Measurements from ENCODE around the gene SQSTM1. TPM values are rescaled to one million over a fixed set of nuclear protein-coding genes. Genes with fewer than 3 reads are reported as not detected.

SQSTM1 gene
- total and polyA plus RNA-seq, 5 experiments from 2014 or later = 144 to 370 (median 157) TPM

- Mint-ChIP-seq H3K4me1 (peaks cover 3 to 7% (median 7%) of the 10 kb centered on the region in 4 donors), H3K27me3 (no peaks in the 10 kb centered on the region), H3K27ac (peak overlapping the region in 2 of 10 donors; percentile 60 to 70), H3K4me3 (no peak overlapping the region), H3K9me3 (peaks cover 0 to 6% (median 0%) of the 10 kb centered on the region in 9 donors), H3K36me3 (peaks cover 1 to 59% (median 23%) of the 10 kb centered on the region in 3 donors)
- POLR2A ChIA-PET = no interaction called here
- ATAC-seq (no peak), DNase-seq (no peak)
Observed at GRCh38 chr5:179841621-179842020, 20.9 kb downstream of the SQSTM1 start.

DNA sequence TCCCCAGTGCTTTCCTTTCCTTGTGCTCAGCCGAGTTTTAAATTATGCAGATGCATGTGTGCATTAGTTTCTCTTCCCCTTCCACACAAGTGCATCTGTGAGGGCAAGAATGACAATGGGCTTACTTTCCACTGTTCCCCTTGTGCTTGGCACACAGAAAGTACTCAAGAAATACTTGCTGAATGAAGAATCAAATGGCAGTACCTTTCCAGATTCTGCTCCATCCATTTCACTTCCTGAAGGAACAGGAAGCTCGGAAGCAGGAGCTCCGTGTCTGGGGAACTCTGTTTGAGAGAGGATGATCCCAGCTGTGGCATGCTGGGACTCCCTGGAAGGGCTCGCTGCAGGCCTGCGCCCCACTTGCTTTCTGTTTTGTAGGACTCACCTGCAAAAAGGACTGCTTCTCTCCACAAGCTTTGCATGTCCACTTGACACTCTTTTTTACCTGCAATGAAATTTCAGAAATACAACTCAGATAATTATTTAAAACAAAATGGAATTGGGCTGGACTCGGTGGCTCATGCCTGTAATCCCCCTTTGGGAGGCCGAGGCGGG lies 32.4 kb downstream of the SQSTM1 start:
- no peak overlapping the region for H3K27ac Mint-ChIP-seq
- ATAC-seq = no peak
- no peaks in the 10 kb centered on the region for H3K27me3 Mint-ChIP-seq
- H3K4me1 Mint-ChIP-seq = peaks cover 9 to 41% (median 29%) of the 10 kb centered on the region in 4 donors
- POLR2A ChIA-PET = no interaction called here
- H3K36me3 Mint-ChIP-seq = peaks cover 0 to 23% (median 11%) of the 10 kb centered on the region in 3 donors
- peak overlapping the region in 1 of 10 donors; percentile 39 for H3K4me3 Mint-ChIP-seq
- no peak for DNase-seq
- no peaks in the 10 kb centered on the region for H3K9me3 Mint-ChIP-seq

- POLR2A ChIA-PET = no interaction called here
- no peak overlapping the region for H3K4me3 Mint-ChIP-seq
- H3K27ac Mint-ChIP-seq = no peak overlapping the region
- DNase-seq = no peak
- H3K9me3 Mint-ChIP-seq = no peaks in the 10 kb centered on the region
- no peak for ATAC-seq
- no peaks in the 10 kb centered on the region for H3K27me3 Mint-ChIP-seq
- H3K4me1 Mint-ChIP-seq = peaks cover 13 to 47% (median 30%) of the 10 kb centered on the region in 4 donors
- peaks cover 0 to 23% (median 11%) of the 10 kb centered on the region in 3 donors for H3K36me3 Mint-ChIP-seq
Observed at GRCh38 chr5:179854356-179854755, 33.7 kb downstream of the SQSTM1 start.

GRCh38 chr5:179858241-179858585 lies 37.5 kb downstream of the SQSTM1 start:
- peaks cover 0 to 14% (median 0%) of the 10 kb centered on the region in 3 donors for H3K36me3 Mint-ChIP-seq
- H3K9me3 Mint-ChIP-seq = no peaks in the 10 kb centered on the region
- ATAC-seq (peak; percentile 71 to 78), DNase-seq (peak in 5 of 10 donors; percentile 26 to 47 (median 45))
- POLR2A ChIA-PET = interaction anchor here (1.0 to 2.3 kb wide), 7 partner anchors 20 to 234 kb away, joined by 3 to 13 read pairs (median 6); partner anchors contain the start of genes HNRNPH1, MGAT4B and SQSTM1
- peak overlapping the region; percentile 77 to 97 (median 95) for H3K27ac Mint-ChIP-seq
- peak overlapping the region; percentile 88 to 99 (median 98) for H3K4me3 Mint-ChIP-seq
- no peaks in the 10 kb centered on the region for H3K27me3 Mint-ChIP-seq
- H3K4me1 Mint-ChIP-seq = peaks cover 9 to 36% (median 24%) of the 10 kb centered on the region in 4 donors

- H3K9me3 Mint-ChIP-seq = no peaks in the 10 kb centered on the region
- POLR2A ChIA-PET = interaction anchor here (1.0 to 2.3 kb wide), 7 partner anchors 21 to 235 kb away, joined by 3 to 13 read pairs (median 6); partner anchors contain the start of genes HNRNPH1, MGAT4B and SQSTM1
- peak; percentile 93 to 95 for ATAC-seq
Observed at GRCh38 chr5:179858586-179859427, 38.1 kb downstream of the SQSTM1 start, which contains the start of gene MRNIP. MRNIP (minus strand) TSS chr5:179858817; CDS start chr5:179858796, 21 bp downstream.

DNA sequence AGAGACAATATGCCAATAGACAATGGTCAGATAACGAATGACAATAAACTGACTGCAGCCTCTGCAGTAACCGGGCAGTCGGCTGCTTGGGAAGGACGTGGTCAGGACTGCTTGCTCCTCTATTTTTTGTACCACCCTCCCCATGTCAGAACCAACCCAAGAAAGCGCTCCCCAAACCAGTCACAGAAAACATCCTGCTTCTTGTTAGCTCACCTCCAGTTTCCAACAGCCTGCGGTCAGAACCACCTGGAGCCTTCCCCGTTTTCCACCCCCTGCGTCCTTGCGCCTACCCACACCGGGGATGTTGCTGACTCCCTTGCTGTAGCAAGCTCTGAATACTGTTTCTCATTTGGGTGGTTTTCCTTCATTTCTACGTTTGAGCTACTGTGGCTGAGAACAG lies 39.6 kb downstream of the SQSTM1 start:
- Mint-ChIP-seq H3K4me1 (peaks cover 9 to 24% (median 19%) of the 10 kb centered on the region in 4 donors), H3K27me3 (no peaks in the 10 kb centered on the region), H3K27ac (peak overlapping the region in 5 of 10 donors; percentile 15 to 80 (median 46)), H3K36me3 (peaks cover 0 to 7% (median 0%) of the 10 kb centered on the region in 3 donors), H3K9me3 (no peaks in the 10 kb centered on the region), H3K4me3 (peak overlapping the region in 9 of 10 donors; percentile 49 to 98 (median 75))
- DNase-seq (no peak), ATAC-seq (no peak)
- POLR2A ChIA-PET = interaction anchor here (0.8 kb wide), 1 partner anchor 48 kb away, joined by 3 read pairs; no protein-coding TSS in a partner anchor

More at GRCh38 chr5:179858586-179859427, 38.1 kb downstream of the SQSTM1 start, which contains the start of gene MRNIP:
- peaks cover 9 to 34% (median 23%) of the 10 kb centered on the region in 4 donors for H3K4me1 Mint-ChIP-seq
- peaks cover 0 to 9% (median 0%) of the 10 kb centered on the region in 3 donors for H3K36me3 Mint-ChIP-seq
- peak within 1 kb of the TSS; percentile 77 to 97 (median 95) for H3K27ac Mint-ChIP-seq
- H3K4me3 Mint-ChIP-seq = peak within 1 kb of the TSS; percentile 88 to 99 (median 98)
- no peaks in the 10 kb centered on the region for H3K27me3 Mint-ChIP-seq
- peak; percentile 80 to 90 (median 84) for DNase-seq

DNA sequence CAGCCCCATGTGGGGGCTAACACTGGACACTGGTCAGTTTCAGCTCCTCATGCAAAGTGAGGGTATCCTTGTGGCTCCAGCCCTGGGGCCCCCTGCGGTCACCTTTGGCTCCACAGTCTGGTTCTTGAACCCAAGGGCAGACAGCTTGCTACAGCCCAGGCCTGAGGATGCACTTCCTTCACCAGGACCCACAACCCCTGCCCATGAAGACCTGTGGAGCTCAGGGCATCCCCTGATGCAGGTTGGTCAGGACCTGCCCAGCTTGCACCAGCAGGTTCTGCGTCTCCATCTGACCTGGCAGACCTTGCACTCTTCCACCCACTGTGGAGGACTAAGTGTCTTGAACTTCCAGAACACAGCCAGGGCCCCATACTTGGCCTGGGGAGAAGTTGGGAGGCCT lies 41.6 kb downstream of the SQSTM1 start:
- no peak for ATAC-seq
- Mint-ChIP-seq H3K4me1 (peaks cover 9 to 17% (median 13%) of the 10 kb centered on the region in 4 donors), H3K27ac (no peak overlapping the region)

GRCh38 chr5:179862891-179863290 lies 42.2 kb downstream of the SQSTM1 start:
- peaks cover 0 to 12% (median 0%) of the 10 kb centered on the region in 3 donors for H3K36me3 Mint-ChIP-seq
- no peak overlapping the region for H3K27ac Mint-ChIP-seq
- no peak overlapping the region for H3K4me3 Mint-ChIP-seq
- no peaks in the 10 kb centered on the region for H3K27me3 Mint-ChIP-seq
- POLR2A ChIA-PET = no interaction called here
- no peak for DNase-seq
- no peaks in the 10 kb centered on the region for H3K9me3 Mint-ChIP-seq
- peaks cover 6 to 11% (median 8%) of the 10 kb centered on the region in 4 donors for H3K4me1 Mint-ChIP-seq
- ATAC-seq = no peak

More for the DNA sequence above, 41.6 kb downstream of the SQSTM1 start:
- H3K27me3 Mint-ChIP-seq = no peaks in the 10 kb centered on the region
- H3K9me3 Mint-ChIP-seq = no peaks in the 10 kb centered on the region
- peaks cover 0 to 11% (median 0%) of the 10 kb centered on the region in 3 donors for H3K36me3 Mint-ChIP-seq
- DNase-seq = no peak
- H3K4me3 Mint-ChIP-seq = no peak overlapping the region
- POLR2A ChIA-PET = interaction anchor here (1.2 kb wide), 1 partner anchor 38 kb away, joined by 3 read pairs; no protein-coding TSS in a partner anchor

GRCh38 chr5:179863449-179864085 lies 42.9 kb downstream of the SQSTM1 start:
- no peak overlapping the region for H3K4me3 Mint-ChIP-seq
- POLR2A ChIA-PET = no interaction called here
- no peaks in the 10 kb centered on the region for H3K9me3 Mint-ChIP-seq
- H3K27me3 Mint-ChIP-seq = no peaks in the 10 kb centered on the region
- H3K27ac Mint-ChIP-seq = no peak overlapping the region
- H3K36me3 Mint-ChIP-seq = peaks cover 0 to 17% (median 0%) of the 10 kb centered on the region in 3 donors
- peaks cover 2 to 7% (median 5%) of the 10 kb centered on the region in 4 donors for H3K4me1 Mint-ChIP-seq
- no peak for DNase-seq
- ATAC-seq = no peak

DNA sequence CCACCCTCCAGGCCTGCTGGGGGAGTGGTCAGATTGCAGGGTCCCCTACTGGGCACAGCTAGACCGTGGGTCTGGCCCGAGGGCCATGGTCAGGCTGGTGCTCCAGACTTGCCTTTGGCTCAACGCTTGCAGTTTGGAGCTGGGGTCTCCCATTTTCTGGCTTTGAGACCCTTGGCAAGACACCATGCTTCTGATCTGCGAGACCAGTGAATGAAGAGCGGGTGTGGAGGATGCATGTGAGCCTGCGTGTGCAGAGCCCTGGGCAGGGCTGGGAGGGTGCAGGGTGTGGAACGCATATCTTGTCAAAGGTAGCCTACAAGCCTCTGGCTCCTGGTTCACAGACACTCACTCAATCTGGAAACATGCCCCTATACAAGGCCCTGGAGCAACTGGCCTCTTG lies 44.0 kb downstream of the SQSTM1 start:
- Mint-ChIP-seq H3K4me3 (no peak overlapping the region), H3K36me3 (peaks cover 0 to 17% (median 0%) of the 10 kb centered on the region in 3 donors), H3K4me1 (peaks cover 0 to 5% (median 3%) of the 10 kb centered on the region in 4 donors), H3K27ac (peak overlapping the region in 1 of 10 donors; percentile 13), H3K27me3 (no peaks in the 10 kb centered on the region), H3K9me3 (no peaks in the 10 kb centered on the region)
- DNase-seq (no peak), ATAC-seq (no peak)
- POLR2A ChIA-PET = no interaction called here

GRCh38 chr5:179865491-179866240 lies 45.0 kb downstream of the SQSTM1 start:
- H3K36me3 Mint-ChIP-seq = peaks cover 0 to 18% (median under 1%) of the 10 kb centered on the region in 3 donors
- H3K4me3 Mint-ChIP-seq = no peak overlapping the region
- peak overlapping the region in 1 of 10 donors; percentile 68 for H3K27ac Mint-ChIP-seq
- no peaks in the 10 kb centered on the region for H3K9me3 Mint-ChIP-seq
- H3K4me1 Mint-ChIP-seq = peaks cover 0 to 2% (median 0%) of the 10 kb centered on the region in 4 donors
- H3K27me3 Mint-ChIP-seq = no peaks in the 10 kb centered on the region
- ATAC-seq = no peak
- POLR2A ChIA-PET = no interaction called here
- no peak for DNase-seq

Measured in naive thymus-derived CD8-positive, alpha-beta T cell (primary cell).